Endodermal cell (in vitro differentiated cells): ENCODE measurements around the gene EPHA2. TPM values are rescaled to one million over a fixed set of nuclear protein-coding genes. Genes with fewer than 3 reads are reported as not detected.

Source experiments
- DNase-seq: peaks from one replicate; pipeline ENCODE4 v3.0.0-alpha.2; 2017
- H3K27ac ChIP-seq: 2 replicates; pipeline ENCODE4 v1.5.1; 2013; ENCODE audit warnings: mild to moderate bottlenecking, low read depth, low read length, moderate library complexity
- H3K27me3 ChIP-seq: 2 replicates; pipeline ENCODE4 v1.6.1; 2013; ENCODE audit warnings: mild to moderate bottlenecking, low read length, moderate library complexity; ENCODE audit not compliant: insufficient read depth, control insufficient read depth, poor library complexity, severe bottlenecking
- H3K36me3 ChIP-seq: 2 replicates; pipeline ENCODE4 v1.7.0; 2013; ENCODE audit warnings: mild to moderate bottlenecking, low read length, moderate library complexity; ENCODE audit not compliant: control insufficient read depth, insufficient read depth
- H3K4me1 ChIP-seq: one replicate; pipeline ENCODE4 v1.7.0; 2013; ENCODE audit warnings: low read length; ENCODE audit not compliant: control insufficient read depth, insufficient read depth
- H3K4me3 ChIP-seq: 2 replicates; pipeline ENCODE4 v1.5.1; 2013; ENCODE audit warnings: mild to moderate bottlenecking, low read length, moderate library complexity
- H3K9ac ChIP-seq: 2 replicates; pipeline ENCODE4 v1.6.1; 2013; ENCODE audit warnings: mild to moderate bottlenecking, low read length, moderate library complexity; ENCODE audit not compliant: poor library complexity, severe bottlenecking; ENCODE audit errors: extremely low read depth
- H3K9me3 ChIP-seq: 2 replicates; pipeline ENCODE4 v1.6.1; 2013; ENCODE audit warnings: mild to moderate bottlenecking, low read length, moderate library complexity; ENCODE audit not compliant: control insufficient read depth
- H3K27ac Mint-ChIP-seq: 2 replicates; pipeline ENCODE4 v1.8.0; 2020; ENCODE audit warnings: mixed read lengths
- H3K27me3 Mint-ChIP-seq: 2 replicates; pipeline ENCODE4 v1.8.0; 2021; ENCODE audit warnings: mild to moderate bottlenecking, mixed read lengths; ENCODE audit not compliant: insufficient read depth
- H3K36me3 Mint-ChIP-seq: 2 replicates; pipeline ENCODE4 v1.8.0; 2020; ENCODE audit warnings: low read depth, mixed read lengths
- H3K4me1 Mint-ChIP-seq: 2 replicates; pipeline ENCODE4 v1.8.0; 2020; ENCODE audit warnings: mixed read lengths
- H3K4me3 Mint-ChIP-seq: 2 replicates; pipeline ENCODE4 v1.8.0; 2020; ENCODE audit warnings: mild to moderate bottlenecking, moderate library complexity, mixed read lengths
- H3K9me3 Mint-ChIP-seq: 2 replicates; pipeline ENCODE4 v1.8.0; 2020; ENCODE audit warnings: mild to moderate bottlenecking, mixed read lengths
- CTCF ChIP-seq: fragments of 200-600 bp; sonication (generic); conservative IDR thresholded peaks from 2 replicates; pipeline ENCODE4 v1.5.0; 2021; ENCODE audit warnings: antibody characterized with exemption, mild to moderate bottlenecking
- WGBS, 2 experiments: methylation state at CpG; one replicate each; pipeline versions ENCODE4 v1.1.5 to v1.1.7; 2013; ENCODE audit warnings: missing lambda C conversion rate in 2 of 2, mixed read lengths in 1 of 2; ENCODE audit not compliant: insufficient coverage in 1 of 2, insufficient read length in 1 of 2; 5-methylcytosine and 5-hydroxymethylcytosine counted together
- total RNA-seq, 2 donors: library from RNA; stranded (reverse); fragmentation: NEBNext Ultra II Directional in 1 of 2; extraction: Animal tissue kit (Norgen Biotek cat#: 25700) in 1 of 2; gene quantifications; 2 replicates in 1 of 2; 3 replicates in 1 of 2; pipeline ENCODE4 v1.2.1, GENCODE V29; 2021

The EPHA2 gene
- total RNA-seq, 2 donors from 2014 or later, result 56.5 to 64.3 TPM

GRCh38 chr1:16135501-16135900, 20.4 kb downstream of the EPHA2 start:
- Histone ChIP-seq H3K27me3 (no peaks in the 10 kb centered on the region), H3K4me3 (no peak overlapping the region), H3K9me3 (no peaks in the 10 kb centered on the region), H3K9ac (no peak overlapping the region), H3K27ac (no peak overlapping the region), H3K36me3 (peaks cover 89% of the 10 kb centered on the region), H3K4me1 (peaks cover 10% of the 10 kb centered on the region)
- Mint-ChIP-seq H3K27ac (peak overlapping the region; percentile 58), H3K36me3 (peaks cover 78% of the 10 kb centered on the region), H3K4me1 (peaks cover 9% of the 10 kb centered on the region), H3K4me3 (no peak overlapping the region), H3K9me3 (no peaks in the 10 kb centered on the region), H3K27me3 (no peaks in the 10 kb centered on the region)
- no peak for TF ChIP-seq CTCF
- WGBS, 2 experiments, result 94 to 95% methylated on average over 8 to 12 of the region's 12 CpGs
- DNase-seq, result no peak

GRCh38 chr1:16134906-16135305, 21.0 kb downstream of the EPHA2 start:
- Mint-ChIP-seq H3K4me1 (peaks cover 7% of the 10 kb centered on the region), H3K27ac (peak overlapping the region; percentile 80), H3K9me3 (no peaks in the 10 kb centered on the region), H3K4me3 (no peak overlapping the region), H3K36me3 (peaks cover 82% of the 10 kb centered on the region), H3K27me3 (no peaks in the 10 kb centered on the region)
- DNase-seq, result no peak
- peaks cover 4% of the 10 kb centered on the region for H3K4me1 ChIP-seq
- 94 to 97% methylated on average over 13 to 16 of the region's 16 CpGs for WGBS, 2 experiments
- TF ChIP-seq CTCF, result no peak
- H3K27ac ChIP-seq, result no peak overlapping the region
- no peak overlapping the region for H3K9ac ChIP-seq
- H3K36me3 ChIP-seq, result peaks cover 89% of the 10 kb centered on the region
- no peaks in the 10 kb centered on the region for H3K9me3 ChIP-seq
- H3K4me3 ChIP-seq, result no peak overlapping the region
- H3K27me3 ChIP-seq, result no peaks in the 10 kb centered on the region

- Histone ChIP-seq H3K4me1 (no peaks in the 10 kb centered on the region), H3K27ac (no peak overlapping the region), H3K36me3 (peaks cover 89% of the 10 kb centered on the region), H3K9me3 (no peaks in the 10 kb centered on the region), H3K27me3 (no peaks in the 10 kb centered on the region), H3K9ac (no peak overlapping the region), H3K4me3 (no peak overlapping the region)
- Mint-ChIP-seq H3K27ac (peak overlapping the region; percentile 80), H3K36me3 (peaks cover 81% of the 10 kb centered on the region), H3K9me3 (no peaks in the 10 kb centered on the region), H3K4me1 (peaks cover under 1% of the 10 kb centered on the region), H3K27me3 (no peaks in the 10 kb centered on the region), H3K4me3 (no peak overlapping the region)
- WGBS, 2 experiments, result 96 to 98% methylated on average over 33 of the region's 33 CpGs
- DNase-seq, result no peak
- TF ChIP-seq CTCF, result no peak
Observed at GRCh38 chr1:16134066-16134801, 21.6 kb downstream of the EPHA2 start.
